K562 (cell line): Measurements from ENCODE around the gene TAF10. TPM values are rescaled to one million over a fixed set of nuclear protein-coding genes. Genes with fewer than 3 reads are reported as not detected.
A peak's percentile ranks its signal among the peaks of the same experiment; 100 is the strongest.

ENCODE experiments used
- ARNT ChIP-seq, 2 experiments: fragments of 450-650 bp; IDR thresholded peaks; 2 replicates each; pipeline ENCODE4 v1.6.1; 2016; ENCODE audit warnings: mild to moderate bottlenecking in 1 of 2
- BRF2 ChIP-seq: IDR thresholded peaks from 3 replicates; pipeline ENCODE4 v1.6.1; 2011; ENCODE audit warnings: borderline replicate concordance, mild to moderate bottlenecking; ENCODE audit not compliant: insufficient read length, insufficient read depth
- CC2D1A ChIP-seq: fragments of 450-650 bp; IDR thresholded peaks from 2 replicates; pipeline ENCODE4 v1.6.1; 2017; ENCODE audit warnings: mild to moderate bottlenecking
- DMBX1 ChIP-seq: fragments of 250-450 bp; sonication (Bioruptor Pico); IDR thresholded peaks from 2 replicates; pipeline ENCODE4 v1.8.0; 2022; ENCODE audit warnings: inconsistent platforms, mild to moderate bottlenecking, moderate library complexity, borderline replicate concordance
- E2F3 ChIP-seq: fragments of 250-450 bp; sonication (Bioruptor Pico); IDR thresholded peaks from 2 replicates; pipeline ENCODE4 v1.4.0; 2020; ENCODE audit warnings: mild to moderate bottlenecking
- ELK3 ChIP-seq: fragments of 450-650 bp; formaldehyde crosslinking; IDR thresholded peaks from 2 replicates; pipeline ENCODE4 v1.4.0; 2020; ENCODE audit warnings: mild to moderate bottlenecking
- ETS1 ChIP-seq: conservative IDR thresholded peaks from 2 replicates; pipeline ENCODE4 v1.6.1; 2011; ENCODE audit warnings: low read depth, mild to moderate bottlenecking, low read length; ENCODE audit not compliant: control insufficient read depth
- HOMEZ ChIP-seq: fragments of 250-450 bp; sonication (Bioruptor Pico); IDR thresholded peaks from 2 replicates; pipeline ENCODE4 v1.4.0; 2020; ENCODE audit warnings: mild to moderate bottlenecking, moderate library complexity
- OTX1 ChIP-seq: fragments of 450-650 bp; formaldehyde crosslinking; IDR thresholded peaks from 2 replicates; pipeline ENCODE4 v1.4.0; 2022; ENCODE audit warnings: mild to moderate bottlenecking
- PHF20 ChIP-seq: fragments of 450-650 bp; IDR thresholded peaks from 2 replicates; pipeline ENCODE4 v1.6.1; 2018; ENCODE audit not compliant: partially characterized antibody
- SRF ChIP-seq, 2 experiments: fragments of 250-450, 450-650 bp in 1 of 2; sonication (Bioruptor Pico) in 1 of 2; sonication (generic) in 1 of 2; formaldehyde crosslinking; IDR thresholded peaks; 2 replicates each; pipeline versions ENCODE4 v1.5.0 to v1.5.1; 2020 to 2022; ENCODE audit warnings: mild to moderate bottlenecking in 1 of 2, missing genetic modification reagents in 1 of 2
- U2AF2 ChIP-seq: fragments of 200-400 bp; formaldehyde crosslinking; optimal IDR thresholded peaks from 2 replicates; pipeline ENCODE3; 2017; ENCODE audit warnings: low read depth, mild to moderate bottlenecking, low read length
- UBTF ChIP-seq, 2 experiments: IDR thresholded peaks; 2 replicates each; pipeline ENCODE4 v1.6.1; 2012; ENCODE audit warnings: improper control_type of control experiment in 2 of 2, low read depth in 2 of 2, low read length in 2 of 2, borderline replicate concordance in 1 of 2
- ZNF212 ChIP-seq: fragments of 450-650 bp; formaldehyde crosslinking; IDR thresholded peaks from 2 replicates; pipeline ENCODE4 v1.4.0; 2020; ENCODE audit warnings: mild to moderate bottlenecking
- ZNF445 ChIP-seq: fragments of 250-450 bp; sonication (Bioruptor Pico); IDR thresholded peaks from 2 replicates; pipeline ENCODE4 v1.4.0; 2020; ENCODE audit warnings: low read depth, mild to moderate bottlenecking, moderate library complexity
- ZNF639 ChIP-seq, 2 experiments: fragments of 200-800 bp in 1 of 2; sonication (Bioruptor generic) in 1 of 2; sonication (generic) in 1 of 2; formaldehyde crosslinking in 1 of 2; IDR thresholded peaks in 1 of 2; conservative IDR thresholded peaks in 1 of 2; 2 replicates each; pipeline versions ENCODE4 v1.5.0 to v1.6.1; 2016 to 2020; ENCODE audit warnings: missing compliant biosample characterization in 1 of 2, missing genetic modification characterization in 1 of 2, missing genetic modification reagents in 1 of 2
- ZNF764 ChIP-seq: fragments of 250-450 bp; sonication (Bioruptor Pico); IDR thresholded peaks from 2 replicates; pipeline ENCODE4 v1.4.0; 2020; ENCODE audit warnings: low read depth, mild to moderate bottlenecking, moderate library complexity
- polyA plus RNA-seq, 8 experiments: library from polyadenylated mRNA; depleted of rRNA in 4 of 8; stranded (reverse) in 5 of 8; unstranded in 3 of 8; fragments of >200 nt; fragmentation: Nextera tagmentation in 2 of 8; fragmentation: Illumina TruSeq in 1 of 8; extraction: Ambion mirVana in 2 of 8; extraction: Trizol in 1 of 8; gene quantifications; 2 replicates each; pipeline versions ENCODE4 v1.2.1 to v1.2.3, GENCODE V29; 2011 to 2014; ENCODE audit warnings: inconsistent platforms in 1 of 8, missing spikeins in 1 of 8
- total RNA-seq, 7 experiments: library from RNA; depleted of rRNA in 6 of 7; stranded (reverse); fragments of >200 nt in 6 of 7; fragmentation: Illumina TruSeq in 2 of 7; extraction: Trizol in 2 of 7; gene quantifications; 2 replicates each; pipeline versions ENCODE4 v1.2.1 to v1.2.3, GENCODE V29; 2011 to 2021; ENCODE audit warnings: low replicate concordance in 1 of 7

Gene TAF10
- total and polyA plus RNA-seq, 9 of the 15 experiments (the other 6 are each of a cell fraction or from before 2014, with no cell fraction given) = 19.5 to 197 (median 121) TPM

- TF ChIP-seq BRF2 = no peak
- TF ChIP-seq UBTF (IDR thresholded peaks at IDR 0.05; ENCODE audit: borderline replicate concordance in 1 of 2, low read depth in 2 of 2, low read length in 2 of 2) = no peak
- TF ChIP-seq E2F3 (CRISPR knock-in tag) = no peak
- peak; percentile 76; the same call in 1 of the 2 replicates for TF ChIP-seq ETS1
- TF ChIP-seq ZNF764 (CRISPR knock-in tag) = no peak
- TF ChIP-seq ZNF445 (CRISPR knock-in tag) = no peak
- no peak for TF ChIP-seq DMBX1
- TF ChIP-seq OTX1 (CRISPR knock-in tag) = no peak
- peak in 1 of 2 experiments; percentile 45; a peak in 2 of 4 replicates for TF ChIP-seq SRF (CRISPR knock-in tag; IDR thresholded peaks at IDR 0.05)
- TF ChIP-seq CC2D1A = no peak
- TF ChIP-seq ZNF212 = no peak
- TF ChIP-seq ELK3 (CRISPR knock-in tag) = no peak
- TF ChIP-seq ARNT (IDR thresholded peaks at IDR 0.05) = no peak
- TF ChIP-seq ZNF639 (CRISPR knock-in tag; conservative IDR thresholded peaks at IDR 0.05 in 1 of 2, IDR thresholded peaks at IDR 0.05 in 1 of 2) = no peak
- TF ChIP-seq HOMEZ (CRISPR knock-in tag) = no peak
- no peak for TF ChIP-seq U2AF2
- peak; percentile 98 for TF ChIP-seq PHF20
Measured at GRCh38 chr11:6619004-6619745, 7.2 kb upstream of the TAF10 start, which contains the start of gene TPP1 (continued).
